GM23248 (cell line): ENCODE results near the gene SDR42E1. TPM values are rescaled to one million over a fixed set of nuclear protein-coding genes. Genes with fewer than 3 reads are reported as not detected.

Experiments
- DNase-seq: peaks from one replicate; pipeline ENCODE4 v3.0.0-alpha.2; 2015
- H2AFZ ChIP-seq: fragments of 200-600 bp; sonication (generic); 2 replicates; pipeline ENCODE4 v1.6.1; 2016; ENCODE audit warnings: antibody characterized with exemption
- H3F3A ChIP-seq: fragments of 200-600 bp; sonication (generic); 2 replicates; pipeline ENCODE4 v1.6.1; 2016; ENCODE audit warnings: mild to moderate bottlenecking, antibody characterized with exemption, mixed run types; ENCODE audit not compliant: insufficient read depth
- H3K27ac ChIP-seq: fragments of 200-600 bp; sonication (generic); 2 replicates; pipeline ENCODE4 v1.5.1; 2016; ENCODE audit warnings: mild to moderate bottlenecking
- H3K27me3 ChIP-seq: fragments of 200-600 bp; sonication (generic); replicated peaks from 2 replicates; pipeline ENCODE4 v1.6.1; 2016; ENCODE audit warnings: mild to moderate bottlenecking; ENCODE audit not compliant: insufficient read depth
- H3K36me3 ChIP-seq: fragments of 200-600 bp; sonication (generic); 2 replicates; pipeline ENCODE4 v1.6.1; 2016; ENCODE audit warnings: low read depth, mild to moderate bottlenecking
- H3K4me1 ChIP-seq: fragments of 200-600 bp; sonication (generic); 2 replicates; pipeline ENCODE4 v1.6.1; 2016; ENCODE audit warnings: mild to moderate bottlenecking; ENCODE audit not compliant: insufficient read depth
- H3K4me2 ChIP-seq: fragments of 200-600 bp; sonication (generic); one replicate; pipeline ENCODE4 v1.6.1; 2016; ENCODE audit warnings: mild to moderate bottlenecking; ENCODE audit not compliant: unreplicated experiment
- H3K4me3 ChIP-seq: fragments of 200-600 bp; sonication (generic); 2 replicates; pipeline ENCODE4 v1.5.1; 2016; ENCODE audit warnings: mild to moderate bottlenecking
- H3K79me2 ChIP-seq: fragments of 200-600 bp; sonication (generic); 2 replicates; pipeline ENCODE4 v1.6.1; 2016; ENCODE audit warnings: mild to moderate bottlenecking; ENCODE audit not compliant: insufficient read depth
- H3K9ac ChIP-seq: fragments of 200-600 bp; sonication (generic); 2 replicates; pipeline ENCODE4 v1.6.1; 2016; ENCODE audit warnings: mild to moderate bottlenecking
- H3K9me2 ChIP-seq: fragments of 200-600 bp; sonication (generic); 2 replicates; pipeline ENCODE4 v1.6.1; 2016; ENCODE audit warnings: mixed run types, mild to moderate bottlenecking, moderate library complexity; ENCODE audit not compliant: insufficient read depth
- H3K9me3 ChIP-seq: fragments of 200-600 bp; sonication (generic); one replicate; pipeline ENCODE4 v1.6.1; 2017; ENCODE audit warnings: low read depth
- H4K20me1 ChIP-seq: fragments of 200-600 bp; sonication (generic); 2 replicates; pipeline ENCODE4 v1.6.0; 2016; ENCODE audit not compliant: insufficient read depth
- EZH2 ChIP-seq: fragments of 200-600 bp; sonication (generic); IDR thresholded peaks from 2 replicates; pipeline ENCODE4 v1.6.1; 2018; ENCODE audit warnings: antibody characterized with exemption, mild to moderate bottlenecking; ENCODE audit not compliant: insufficient read depth, poor library complexity, severe bottlenecking
- EZH2phosphoT487 ChIP-seq: fragments of 200-600 bp; sonication (generic); IDR thresholded peaks from 2 replicates; pipeline ENCODE4 v1.6.1; 2018; ENCODE audit warnings: antibody characterized with exemption, moderate library complexity, mild to moderate bottlenecking, low read depth; ENCODE audit not compliant: insufficient read depth
- WGBS, 2 experiments: methylation state at CpG; one replicate each; pipeline ENCODE4 v1.1.6; 2015 to 2017; ENCODE audit warnings: low lambda C conversion rate in 2 of 2, low coverage in 1 of 2; ENCODE audit errors: missing lambda C conversion rate in 2 of 2; 5-methylcytosine and 5-hydroxymethylcytosine counted together
- in situ Hi-C: fragments of 300-500 bp; cut with MboI; formaldehyde crosslinking; loops from 2 replicates; pipeline ENCODE4 v1.15.0; 2020
- polyA plus RNA-seq: library from polyadenylated mRNA; unstranded; fragments of >200 nt; fragmentation: Nextera tagmentation; extraction: Ambion mirVana; gene quantifications from 2 replicates; pipeline ENCODE4 v1.2.1, GENCODE V29; 2016
- total RNA-seq: library from RNA; depleted of rRNA; stranded (reverse); fragments of >200 nt; shearing (Covaris generic); gene quantifications from 2 replicates; pipeline ENCODE4 v1.2.3, GENCODE V29; 2014; rRNA removed

Gene SDR42E1
- total RNA-seq (not detected in 2 replicates), polyA plus RNA-seq (not detected in 2 replicates)

GRCh38 chr16:82011199-82011641, at the start of gene SDR42E1:
Gene SDR42E1, minus strand, starts transcription at chr16:82011470. Its CDS starts 10,612 bp downstream, at chr16:82000858.
- peaks cover 6% of the 10 kb centered on the region for H3F3A ChIP-seq
- no peak within 1 kb of the TSS for H3K9ac ChIP-seq
- 33 to 42% methylated on average over 19 to 27 of the region's 32 CpGs for WGBS, 2 experiments
- in situ Hi-C loops, result no loop called here
- no peaks in the 10 kb centered on the region for H3K9me2 ChIP-seq
- H3K79me2 ChIP-seq, result no peaks in the 10 kb centered on the region
- 0 out of 2 replicates have a peak, but pooled peaks cover 3% of the 10 kb centered on the region for H3K4me1 ChIP-seq
- no peak for TF ChIP-seq EZH2phosphoT487
- no peak for TF ChIP-seq EZH2
- no peaks in the 10 kb centered on the region for H4K20me1 ChIP-seq
- no peak within 1 kb of the TSS for H3K27ac ChIP-seq
- no peaks in the 10 kb centered on the region for H3K9me3 ChIP-seq
- H2AFZ ChIP-seq, result no peak within 1 kb of the TSS
- DNase-seq, result no peak
- peaks cover 3% of the 10 kb centered on the region; the same call in 1 of the 2 replicates for H3K27me3 ChIP-seq
- no peak within 1 kb of the TSS for H3K4me2 ChIP-seq
- no peaks in the 10 kb centered on the region for H3K36me3 ChIP-seq
- H3K4me3 ChIP-seq, result no peak within 1 kb of the TSS

- Histone ChIP-seq H3K27ac (no peak overlapping the region), H3K9ac (no peak overlapping the region), H3K4me3 (no peak overlapping the region), H3K36me3 (no peaks in the 10 kb centered on the region), H3K4me1 (peaks cover 9% of the 10 kb centered on the region), H2AFZ (no peak overlapping the region), H3K4me2 (no peak overlapping the region), H4K20me1 (no peaks in the 10 kb centered on the region), H3K9me2 (no peaks in the 10 kb centered on the region), H3F3A (peaks cover 19% of the 10 kb centered on the region; the same call in 1 of the 2 replicates), H3K27me3 (peaks cover 7% of the 10 kb centered on the region; the same call in 1 of the 2 replicates), H3K9me3 (no peaks in the 10 kb centered on the region), H3K79me2 (no peaks in the 10 kb centered on the region)
- DNase-seq, result no peak
- WGBS, 2 experiments, result 78 to 81% methylated on average over 1 of the region's 1 CpG
- in situ Hi-C loops, result no loop called here
- TF ChIP-seq EZH2 (no peak), EZH2phosphoT487 (no peak)
These were observed 48.7 kb upstream of the SDR42E1 start for GRCh38 chr16:82059983-82060421.

- no peaks in the 10 kb centered on the region for H3K36me3 ChIP-seq
- H3F3A ChIP-seq, result peaks cover 19% of the 10 kb centered on the region; the same call in 1 of the 2 replicates
- H3K9me3 ChIP-seq, result no peaks in the 10 kb centered on the region
- TF ChIP-seq EZH2phosphoT487, result no peak
- TF ChIP-seq EZH2, result no peak
- WGBS, 2 experiments, result 64 to 65% methylated on average over 8 of the region's 8 CpGs
- H3K4me3 ChIP-seq, result no peak overlapping the region
- H3K4me2 ChIP-seq, result no peak overlapping the region
- H3K4me1 ChIP-seq, result peaks cover 9% of the 10 kb centered on the region
- H3K9ac ChIP-seq, result no peak overlapping the region
- H3K79me2 ChIP-seq, result no peaks in the 10 kb centered on the region
- H3K9me2 ChIP-seq, result no peaks in the 10 kb centered on the region
- no peak overlapping the region for H2AFZ ChIP-seq
- DNase-seq, result peak; percentile 15
- H4K20me1 ChIP-seq, result no peaks in the 10 kb centered on the region
- no peak overlapping the region for H3K27ac ChIP-seq
- in situ Hi-C loops, result no loop called here
- H3K27me3 ChIP-seq, result peaks cover 13% of the 10 kb centered on the region; the same call in 1 of the 2 replicates
These were observed 48.1 kb upstream of the SDR42E1 start for GRCh38 chr16:82059161-82059982.

GRCh38 chr16:82056550-82056896, 45.3 kb upstream of the SDR42E1 start:
- Histone ChIP-seq H3K27me3 (peaks cover 16% of the 10 kb centered on the region; the same call in 1 of the 2 replicates), H3K4me2 (no peak overlapping the region), H3K9me2 (no peaks in the 10 kb centered on the region), H3K27ac (no peak overlapping the region), H3K79me2 (no peaks in the 10 kb centered on the region), H3K9me3 (no peaks in the 10 kb centered on the region), H3K4me3 (no peak overlapping the region), H3K4me1 (peaks cover 4% of the 10 kb centered on the region), H3F3A (peaks cover 7% of the 10 kb centered on the region; the same call in 1 of the 2 replicates), H4K20me1 (no peaks in the 10 kb centered on the region), H3K9ac (no peak overlapping the region), H3K36me3 (no peaks in the 10 kb centered on the region), H2AFZ (no peak overlapping the region)
- in situ Hi-C loops, result no loop called here
- DNase-seq, result no peak
- TF ChIP-seq EZH2phosphoT487, result no peak
- TF ChIP-seq EZH2, result no peak
- 74 to 80% methylated on average over 3 of the region's 3 CpGs for WGBS, 2 experiments
